GM23338 (cell line): ENCODE results near the gene APBA1. TPM values are rescaled to one million over a fixed set of nuclear protein-coding genes. Genes with fewer than 3 reads are reported as not detected.

Experiments
- ATAC-seq: fragments of 200-7000 bp; cut with Tn5 transposase; 3 replicates; pipeline ENCODE4 v1.9.1; 2020
- DNase-seq: peaks from one replicate; pipeline ENCODE4 v3.0.0-alpha.2; 2015; ENCODE audit warnings: low spot score
- H2AFZ ChIP-seq: fragments of 200-600 bp; sonication (generic); 2 replicates; pipeline ENCODE4 v1.8.0; 2016; ENCODE audit warnings: antibody characterized with exemption, mild to moderate bottlenecking, moderate library complexity
- H3F3A ChIP-seq: fragments of 200-600 bp; sonication (generic); replicated peaks from 2 replicates; pipeline ENCODE4 v1.8.0; 2017; ENCODE audit warnings: antibody characterized with exemption, mixed run types, low read depth
- H3K27ac ChIP-seq: fragments of 200-600 bp; sonication (generic); 2 replicates; pipeline ENCODE4 v1.6.1; 2016; ENCODE audit warnings: low read depth
- H3K27me3 ChIP-seq: fragments of 200-600 bp; sonication (generic); 2 replicates; pipeline ENCODE4 v1.8.0; 2016; ENCODE audit warnings: mild to moderate bottlenecking, mixed run types, moderate library complexity; ENCODE audit not compliant: insufficient read depth
- H3K36me3 ChIP-seq: fragments of 200-600 bp; sonication (generic); 2 replicates; pipeline ENCODE4 v1.8.0; 2016; ENCODE audit warnings: mild to moderate bottlenecking; ENCODE audit not compliant: insufficient read depth
- H3K4me1 ChIP-seq: fragments of 200-600 bp; sonication (generic); 2 replicates; pipeline ENCODE4 v1.8.0; 2016; ENCODE audit warnings: mild to moderate bottlenecking, moderate library complexity; ENCODE audit not compliant: insufficient read depth
- H3K4me2 ChIP-seq: fragments of 200-600 bp; sonication (generic); 2 replicates; pipeline ENCODE4 v1.7.1; 2017; ENCODE audit warnings: mixed run types
- H3K4me3 ChIP-seq: fragments of 200-600 bp; sonication (generic); 2 replicates; pipeline ENCODE4 v1.6.1; 2016; ENCODE audit warnings: mixed run types
- H3K79me2 ChIP-seq: fragments of 200-600 bp; sonication (generic); replicated peaks from 2 replicates; pipeline ENCODE4 v1.8.0; 2017; ENCODE audit warnings: mild to moderate bottlenecking; ENCODE audit not compliant: insufficient read depth
- H3K9me2 ChIP-seq: fragments of 200-600 bp; sonication (generic); 2 replicates; pipeline ENCODE4 v1.8.0; 2017; ENCODE audit not compliant: insufficient read depth
- H4K20me1 ChIP-seq: fragments of 200-600 bp; sonication (generic); replicated peaks from 2 replicates; pipeline ENCODE4 v1.8.0; 2017; ENCODE audit warnings: mild to moderate bottlenecking; ENCODE audit not compliant: insufficient read depth
- H3K27ac Mint-ChIP-seq: 2 replicates; pipeline ENCODE4 v1.8.0; 2020; ENCODE audit warnings: inconsistent platforms, mild to moderate bottlenecking, moderate library complexity, mixed read lengths
- H3K27me3 Mint-ChIP-seq: 3 replicates; pipeline ENCODE4 v1.8.0; 2022; ENCODE audit warnings: low read depth, mild to moderate bottlenecking, moderate library complexity, mixed read lengths, inconsistent platforms; ENCODE audit not compliant: insufficient read depth, poor library complexity
- H3K36me3 Mint-ChIP-seq: 3 replicates; pipeline ENCODE4 v1.8.0; 2021; ENCODE audit warnings: low read depth, mild to moderate bottlenecking, inconsistent platforms, moderate library complexity, mixed read lengths
- H3K4me1 Mint-ChIP-seq: 3 replicates; pipeline ENCODE4 v1.8.0; 2020; ENCODE audit warnings: mild to moderate bottlenecking, inconsistent platforms, mixed read lengths
- H3K4me3 Mint-ChIP-seq: 3 replicates; pipeline ENCODE4 v1.8.0; 2021; ENCODE audit warnings: moderate library complexity, mild to moderate bottlenecking, inconsistent platforms, mixed read lengths
- H3K9me3 Mint-ChIP-seq: 3 replicates; pipeline ENCODE4 v1.8.0; 2020; ENCODE audit warnings: moderate library complexity, mild to moderate bottlenecking, inconsistent platforms, mixed read lengths
- EZH2phosphoT487 ChIP-seq: fragments of 200-600 bp; sonication (generic); IDR thresholded peaks from one replicate; pipeline ENCODE4 v1.8.1; 2018; ENCODE audit warnings: antibody characterized with exemption; ENCODE audit not compliant: unreplicated experiment
- NANOG ChIP-seq: IDR thresholded peaks from 2 replicates; pipeline ENCODE4 v1.6.1; 2016; ENCODE audit warnings: antibody characterized with exemption, borderline replicate concordance
- REST ChIP-seq: IDR thresholded peaks from one replicate; pipeline ENCODE4 v1.6.1; 2018; ENCODE audit warnings: antibody characterized with exemption; ENCODE audit not compliant: unreplicated experiment
- ZNF331 ChIP-seq: fragments of 250-450 bp; sonication (Bioruptor Pico); IDR thresholded peaks from 2 replicates; pipeline ENCODE4 v1.5.0; 2020; ENCODE audit warnings: low read depth, mild to moderate bottlenecking, moderate library complexity
- polyA plus RNA-seq: library from polyadenylated mRNA; unstranded; fragments of >200 nt; fragmentation: Nextera tagmentation; extraction: Ambion mirVana; gene quantifications from 2 replicates; pipeline ENCODE4 v1.2.1, GENCODE V29; 2016
- total RNA-seq: library from RNA; depleted of rRNA; stranded (reverse); fragments of >200 nt; shearing (Covaris generic); gene quantifications from 2 replicates; pipeline ENCODE4 v1.2.3, GENCODE V29; 2014
- TF ChIP-seq, protein P1 (sequence below): fragments of 250-450 bp; sonication (Bioruptor Pico); IDR thresholded peaks from 2 replicates; pipeline ENCODE4 v1.5.0; 2020; ENCODE audit warnings: mild to moderate bottlenecking, moderate library complexity

The APBA1 gene
- total and polyA plus RNA-seq, 2 experiments from 2014 or later: 0.26 to 1.0 TPM

- H3K27ac ChIP-seq: no peak overlapping the region
- ATAC-seq: no peak
These were observed 87.4 kb downstream of the APBA1 start for GRCh38 chr9:69584759-69585158.

More at GRCh38 chr9:69584759-69585158, 87.4 kb downstream of the APBA1 start:
- H2AFZ ChIP-seq: no peak overlapping the region
- Mint-ChIP-seq H3K4me3 (no peak overlapping the region), H3K36me3 (no peaks in the 10 kb centered on the region), H3K27ac (no peak overlapping the region), H3K9me3 (no peaks in the 10 kb centered on the region), H3K4me1 (peaks cover 8% of the 10 kb centered on the region), H3K27me3 (peaks cover 18% of the 10 kb centered on the region)
- H3K9me2 ChIP-seq: no peaks in the 10 kb centered on the region
- no peaks in the 10 kb centered on the region for H3K79me2 ChIP-seq
- no peaks in the 10 kb centered on the region for H3F3A ChIP-seq
- peaks cover 54% of the 10 kb centered on the region for H3K27me3 ChIP-seq
- H3K4me2 ChIP-seq: no peak overlapping the region
- no peaks in the 10 kb centered on the region for H3K36me3 ChIP-seq
- H3K4me1 ChIP-seq: 0 out of 2 replicates have a peak, but pooled peaks cover 5% of the 10 kb centered on the region
- no peaks in the 10 kb centered on the region; the same call in 1 of the 2 replicates for H4K20me1 ChIP-seq
- TF ChIP-seq REST (no peak), EZH2phosphoT487 (no peak), NANOG (no peak), ZNF331 (no peak)
- TF ChIP-seq, protein P1, sequence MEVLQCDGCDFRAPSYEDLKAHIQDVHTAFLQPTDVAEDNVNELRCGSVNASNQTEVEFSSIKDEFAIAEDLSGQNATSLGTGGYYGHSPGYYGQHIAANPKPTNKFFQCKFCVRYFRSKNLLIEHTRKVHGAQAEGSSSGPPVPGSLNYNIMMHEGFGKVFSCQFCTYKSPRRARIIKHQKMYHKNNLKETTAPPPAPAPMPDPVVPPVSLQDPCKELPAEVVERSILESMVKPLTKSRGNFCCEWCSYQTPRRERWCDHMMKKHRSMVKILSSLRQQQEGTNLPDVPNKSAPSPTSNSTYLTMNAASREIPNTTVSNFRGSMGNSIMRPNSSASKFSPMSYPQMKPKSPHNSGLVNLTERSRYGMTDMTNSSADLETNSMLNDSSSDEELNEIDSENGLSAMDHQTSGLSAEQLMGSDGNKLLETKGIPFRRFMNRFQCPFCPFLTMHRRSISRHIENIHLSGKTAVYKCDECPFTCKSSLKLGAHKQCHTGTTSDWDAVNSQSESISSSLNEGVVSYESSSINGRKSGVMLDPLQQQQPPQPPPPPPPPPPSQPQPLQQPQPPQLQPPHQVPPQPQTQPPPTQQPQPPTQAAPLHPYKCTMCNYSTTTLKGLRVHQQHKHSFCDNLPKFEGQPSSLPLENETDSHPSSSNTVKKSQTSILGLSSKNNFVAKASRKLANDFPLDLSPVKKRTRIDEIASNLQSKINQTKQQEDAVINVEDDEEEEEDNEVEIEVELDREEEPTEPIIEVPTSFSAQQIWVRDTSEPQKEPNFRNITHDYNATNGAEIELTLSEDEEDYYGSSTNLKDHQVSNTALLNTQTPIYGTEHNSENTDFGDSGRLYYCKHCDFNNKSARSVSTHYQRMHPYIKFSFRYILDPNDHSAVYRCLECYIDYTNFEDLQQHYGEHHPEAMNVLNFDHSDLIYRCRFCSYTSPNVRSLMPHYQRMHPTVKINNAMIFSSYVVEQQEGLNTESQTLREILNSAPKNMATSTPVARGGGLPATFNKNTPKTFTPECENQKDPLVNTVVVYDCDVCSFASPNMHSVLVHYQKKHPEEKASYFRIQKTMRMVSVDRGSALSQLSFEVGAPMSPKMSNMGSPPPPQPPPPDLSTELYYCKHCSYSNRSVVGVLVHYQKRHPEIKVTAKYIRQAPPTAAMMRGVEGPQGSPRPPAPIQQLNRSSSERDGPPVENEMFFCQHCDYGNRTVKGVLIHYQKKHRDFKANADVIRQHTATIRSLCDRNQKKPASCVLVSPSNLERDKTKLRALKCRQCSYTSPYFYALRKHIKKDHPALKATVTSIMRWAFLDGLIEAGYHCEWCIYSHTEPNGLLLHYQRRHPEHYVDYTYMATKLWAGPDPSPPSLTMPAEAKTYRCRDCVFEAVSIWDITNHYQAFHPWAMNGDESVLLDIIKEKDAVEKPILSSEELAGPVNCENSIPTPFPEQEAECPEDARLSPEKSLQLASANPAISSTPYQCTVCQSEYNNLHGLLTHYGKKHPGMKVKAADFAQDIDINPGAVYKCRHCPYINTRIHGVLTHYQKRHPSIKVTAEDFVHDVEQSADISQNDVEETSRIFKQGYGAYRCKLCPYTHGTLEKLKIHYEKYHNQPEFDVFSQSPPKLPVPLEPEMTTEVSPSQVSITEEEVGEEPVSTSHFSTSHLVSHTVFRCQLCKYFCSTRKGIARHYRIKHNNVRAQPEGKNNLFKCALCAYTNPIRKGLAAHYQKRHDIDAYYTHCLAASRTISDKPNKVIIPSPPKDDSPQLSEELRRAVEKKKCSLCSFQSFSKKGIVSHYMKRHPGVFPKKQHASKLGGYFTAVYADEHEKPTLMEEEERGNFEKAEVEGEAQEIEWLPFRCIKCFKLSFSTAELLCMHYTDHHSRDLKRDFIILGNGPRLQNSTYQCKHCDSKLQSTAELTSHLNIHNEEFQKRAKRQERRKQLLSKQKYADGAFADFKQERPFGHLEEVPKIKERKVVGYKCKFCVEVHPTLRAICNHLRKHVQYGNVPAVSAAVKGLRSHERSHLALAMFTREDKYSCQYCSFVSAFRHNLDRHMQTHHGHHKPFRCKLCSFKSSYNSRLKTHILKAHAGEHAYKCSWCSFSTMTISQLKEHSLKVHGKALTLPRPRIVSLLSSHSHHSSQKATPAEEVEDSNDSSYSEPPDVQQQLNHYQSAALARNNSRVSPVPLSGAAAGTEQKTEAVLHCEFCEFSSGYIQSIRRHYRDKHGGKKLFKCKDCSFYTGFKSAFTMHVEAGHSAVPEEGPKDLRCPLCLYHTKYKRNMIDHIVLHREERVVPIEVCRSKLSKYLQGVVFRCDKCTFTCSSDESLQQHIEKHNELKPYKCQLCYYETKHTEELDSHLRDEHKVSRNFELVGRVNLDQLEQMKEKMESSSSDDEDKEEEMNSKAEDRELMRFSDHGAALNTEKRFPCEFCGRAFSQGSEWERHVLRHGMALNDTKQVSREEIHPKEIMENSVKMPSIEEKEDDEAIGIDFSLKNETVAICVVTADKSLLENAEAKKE (CRISPR knock-in tag): no peak
- H3K4me3 ChIP-seq: no peak overlapping the region
- no peak for DNase-seq
